Cardiac muscle cell (in vitro differentiated cells and primary cell): ENCODE results near the gene STAC2. TPM values are rescaled to one million over a fixed set of nuclear protein-coding genes. Genes with fewer than 3 reads are reported as not detected.
A peak's percentile ranks its signal among the peaks of the same experiment; 100 is the strongest.

Source experiments
- DNase-seq, 2 donors: peaks; one replicate each; pipeline versions ENCODE4 v3.0.0 to v3.0.0-alpha.2; 2010 to 2017; ENCODE audit warnings: low read depth in 1 of 2, low spot score in 1 of 2
- H3K27ac ChIP-seq: fragments of 200-600 bp; sonication (generic); 2 replicates; pipeline ENCODE4 v1.5.1; 2016
- H3K27me3 ChIP-seq: fragments of 200-600 bp; sonication (generic); 2 replicates; pipeline ENCODE4 v1.6.0; 2016; ENCODE audit warnings: control low read depth
- H3K36me3 ChIP-seq: fragments of 200-600 bp; sonication (generic); 2 replicates; pipeline ENCODE4 v1.5.1; 2016; ENCODE audit warnings: control low read depth
- H3K4me1 ChIP-seq: fragments of 200-600 bp; sonication (generic); 2 replicates; pipeline ENCODE4 v1.8.1; 2017; ENCODE audit warnings: low read depth, mild to moderate bottlenecking, mixed run types
- H3K4me3 ChIP-seq: fragments of 200-600 bp; sonication (generic); 2 replicates; pipeline ENCODE4 v1.5.1; 2016; ENCODE audit warnings: mild to moderate bottlenecking
- H3K9me3 ChIP-seq: fragments of 200-600 bp; sonication (generic); 2 replicates; pipeline ENCODE4 v1.5.1; 2017; ENCODE audit warnings: low read depth, mild to moderate bottlenecking, control low read depth
- CTCF ChIP-seq: IDR thresholded peaks from 2 replicates; pipeline ENCODE4 v1.5.1; 2012; ENCODE audit warnings: low read depth, mild to moderate bottlenecking, low read length
- polyA plus RNA-seq: library from polyadenylated mRNA; unstranded; fragments of >200 nt; fragmentation: Nextera tagmentation; extraction: Ambion mirVana; gene quantifications from 2 replicates; pipeline ENCODE4 v1.2.1, GENCODE V29; 2016
- total RNA-seq: library from RNA; depleted of rRNA; stranded (reverse); fragments of >200 nt; gene quantifications from 2 replicates; pipeline ENCODE4 v1.2.3, GENCODE V29; 2016

STAC2 gene
- total and polyA plus RNA-seq, 2 experiments from 2014 or later, result 0.17 to 0.21 TPM

GRCh38 chr17:39194985-39195524 lies 30.7 kb downstream of the STAC2 start:
- Histone ChIP-seq H3K4me1 (peaks cover 32% of the 10 kb centered on the region), H3K36me3 (peaks cover 11% of the 10 kb centered on the region), H3K27ac (peak overlapping the region; percentile 78), H3K9me3 (no peaks in the 10 kb centered on the region), H3K4me3 (peak overlapping the region; percentile 2), H3K27me3 (no peaks in the 10 kb centered on the region)
- DNase-seq, result no peak
- TF ChIP-seq CTCF, result no peak

- peak; percentile 49 for TF ChIP-seq CTCF
- H3K27ac ChIP-seq, result peak overlapping the region; percentile 78
- peaks cover 11% of the 10 kb centered on the region for H3K36me3 ChIP-seq
- H3K4me1 ChIP-seq, result peaks cover 32% of the 10 kb centered on the region
- no peaks in the 10 kb centered on the region for H3K9me3 ChIP-seq
- H3K4me3 ChIP-seq, result peak overlapping the region; percentile 2
- H3K27me3 ChIP-seq, result no peaks in the 10 kb centered on the region
- DNase-seq, result peak; percentile 62 to 84
Measured at GRCh38 chr17:39194089-39194984, 31.4 kb downstream of the STAC2 start.

- H3K36me3 ChIP-seq, result peaks cover 11% of the 10 kb centered on the region
- H3K27me3 ChIP-seq, result no peaks in the 10 kb centered on the region
- DNase-seq, result no peak
- H3K4me3 ChIP-seq, result no peak overlapping the region
- peak overlapping the region; percentile 53 for H3K27ac ChIP-seq
- peaks cover 32% of the 10 kb centered on the region for H3K4me1 ChIP-seq
- H3K9me3 ChIP-seq, result no peaks in the 10 kb centered on the region
- no peak for TF ChIP-seq CTCF
Measured at GRCh38 chr17:39193346-39193745, 32.4 kb downstream of the STAC2 start.

GRCh38 chr17:39192901-39193300 lies 32.8 kb downstream of the STAC2 start:
- Histone ChIP-seq H3K27me3 (no peaks in the 10 kb centered on the region), H3K27ac (no peak overlapping the region), H3K4me1 (peaks cover 32% of the 10 kb centered on the region), H3K9me3 (no peaks in the 10 kb centered on the region), H3K4me3 (no peak overlapping the region), H3K36me3 (peaks cover 16% of the 10 kb centered on the region)
- TF ChIP-seq CTCF, result no peak
- DNase-seq, result no peak

GRCh38 chr17:39191750-39192510 lies 33.8 kb downstream of the STAC2 start:
- H3K9me3 ChIP-seq, result no peaks in the 10 kb centered on the region
- H3K27me3 ChIP-seq, result no peaks in the 10 kb centered on the region
- peaks cover 26% of the 10 kb centered on the region for H3K36me3 ChIP-seq
- no peak overlapping the region for H3K4me3 ChIP-seq
- no peak for TF ChIP-seq CTCF
- no peak for DNase-seq
- peaks cover 32% of the 10 kb centered on the region for H3K4me1 ChIP-seq
- H3K27ac ChIP-seq, result no peak overlapping the region
